Measurements from ENCODE around the gene XRCC6. TPM values are rescaled to one million over a fixed set of nuclear protein-coding genes. Genes with fewer than 3 reads are reported as not detected.

XRCC6 gene
- total and polyA plus RNA-seq, 2 experiments from 2014 or later = 250 to 423 TPM

DNA sequence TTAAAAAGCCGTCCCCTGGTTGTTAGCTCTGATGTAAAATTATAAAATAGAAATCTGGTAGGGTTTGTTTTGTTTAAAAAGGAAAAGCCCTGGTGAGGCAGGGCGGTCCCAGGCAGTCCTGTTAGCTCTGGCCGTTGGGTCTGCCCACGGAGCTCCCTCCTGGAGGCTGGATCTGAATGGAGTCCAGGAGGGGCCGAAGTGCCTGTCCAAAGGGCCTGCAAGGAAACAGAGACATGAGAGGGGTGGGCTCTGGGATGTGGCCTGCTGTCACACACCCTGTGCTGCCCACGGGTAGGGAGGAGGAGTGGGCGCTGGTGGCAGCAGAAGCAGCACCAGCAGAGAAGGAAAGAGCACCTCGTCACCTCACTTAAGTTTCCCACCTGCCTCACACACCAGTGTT, 20.1 kb upstream of the XRCC6 start:
- no peak for TF ChIP-seq CTCF (IDR thresholded peaks at IDR 0.05; ENCODE audit: low read depth, low read length)
- DNase-seq (ENCODE audit: low read depth in 1 of 2, low spot score in 1 of 2) = no peak
- H3K27ac ChIP-seq = no peak overlapping the region

DNA sequence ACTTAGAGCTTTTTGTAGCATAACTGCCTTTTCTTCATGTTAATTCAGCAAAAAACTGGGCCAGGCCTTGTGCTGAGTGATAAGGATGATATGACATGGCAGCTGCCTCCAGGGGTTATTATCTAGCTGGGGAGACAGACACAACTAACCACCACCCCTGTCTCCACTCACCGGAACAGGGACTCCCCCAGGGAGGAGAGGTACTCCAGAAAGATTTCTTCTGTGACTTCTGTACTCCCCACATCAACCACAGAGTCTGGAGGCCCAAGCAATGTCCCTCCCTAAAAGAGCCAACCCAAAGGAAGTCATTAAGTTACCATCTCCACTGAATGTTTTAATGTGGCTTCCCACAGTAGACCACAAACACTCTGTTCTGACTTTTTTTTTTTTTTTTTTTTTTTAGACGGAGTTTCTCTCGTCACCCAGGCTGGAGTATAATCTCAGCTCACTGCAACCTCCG, 17.2 kb upstream of the XRCC6 start:
- H3K27ac ChIP-seq = no peak overlapping the region
- no peak overlapping the region for H3K4me3 ChIP-seq
- peaks cover 11% of the 10 kb centered on the region for H3K36me3 ChIP-seq
- no peak for DNase-seq (ENCODE audit: low read depth in 1 of 2, low spot score in 1 of 2)
- no peaks in the 10 kb centered on the region for H3K9me3 ChIP-seq (ENCODE audit: low read depth)
- TF ChIP-seq CTCF (IDR thresholded peaks at IDR 0.05; ENCODE audit: low read depth, low read length) = no peak
- no peaks in the 10 kb centered on the region for H3K4me1 ChIP-seq (ENCODE audit: low read depth)
- H3K27me3 ChIP-seq = no peaks in the 10 kb centered on the region

More for the DNA sequence above, 20.1 kb upstream of the XRCC6 start:
- Histone ChIP-seq H3K4me1 (ENCODE audit: low read depth) (peaks cover 7% of the 10 kb centered on the region), H3K4me3 (no peak overlapping the region), H3K9me3 (ENCODE audit: low read depth) (no peaks in the 10 kb centered on the region), H3K36me3 (peaks cover 8% of the 10 kb centered on the region), H3K27me3 (no peaks in the 10 kb centered on the region)

DNA sequence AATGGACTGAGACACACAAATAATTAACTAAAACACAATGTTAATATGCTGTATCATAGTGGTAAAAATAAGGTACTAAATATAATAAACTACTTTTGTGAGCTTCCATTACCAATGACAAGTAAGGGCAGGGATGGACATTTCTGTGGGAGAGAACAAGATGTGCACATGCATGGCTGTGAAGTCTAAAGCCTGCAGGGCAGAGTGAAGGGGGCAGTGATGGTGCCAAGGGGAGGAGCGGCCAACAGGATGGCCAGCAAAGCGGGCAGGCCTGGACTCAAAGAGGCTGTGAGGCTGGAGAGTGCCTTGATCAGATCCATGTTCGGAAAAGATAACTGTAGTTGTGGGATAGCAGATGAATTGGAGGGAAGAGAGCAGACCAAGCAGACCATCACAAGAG, 12.7 kb upstream of the XRCC6 start:
- H3K27ac ChIP-seq = no peak overlapping the region
- H3K4me3 ChIP-seq = no peak overlapping the region
- peaks cover 11% of the 10 kb centered on the region for H3K36me3 ChIP-seq
- H3K27me3 ChIP-seq = no peaks in the 10 kb centered on the region
- no peaks in the 10 kb centered on the region for H3K4me1 ChIP-seq (ENCODE audit: low read depth)
- no peaks in the 10 kb centered on the region for H3K9me3 ChIP-seq (ENCODE audit: low read depth)
- TF ChIP-seq CTCF (IDR thresholded peaks at IDR 0.05; ENCODE audit: low read depth, low read length) = no peak
- no peak for DNase-seq (ENCODE audit: low read depth in 1 of 2, low spot score in 1 of 2)

GRCh38 chr22:41612603-41613306, 8.3 kb upstream of the XRCC6 start:
- no peak overlapping the region for H3K4me3 ChIP-seq
- TF ChIP-seq CTCF (IDR thresholded peaks at IDR 0.05; ENCODE audit: low read depth, low read length) = no peak
- H3K27ac ChIP-seq = no peak overlapping the region
- H3K27me3 ChIP-seq = no peaks in the 10 kb centered on the region
- H3K4me1 ChIP-seq (ENCODE audit: low read depth) = no peaks in the 10 kb centered on the region
- no peak for DNase-seq (ENCODE audit: low read depth in 1 of 2, low spot score in 1 of 2)
- H3K36me3 ChIP-seq = no peaks in the 10 kb centered on the region
- H3K9me3 ChIP-seq (ENCODE audit: low read depth) = no peaks in the 10 kb centered on the region

GRCh38 chr22:41613456-41613855, 7.6 kb upstream of the XRCC6 start:
- TF ChIP-seq CTCF (IDR thresholded peaks at IDR 0.05; ENCODE audit: low read depth, low read length) = no peak
- no peaks in the 10 kb centered on the region for H3K36me3 ChIP-seq
- H3K27ac ChIP-seq = no peak overlapping the region
- H3K4me1 ChIP-seq (ENCODE audit: low read depth) = no peaks in the 10 kb centered on the region
- no peaks in the 10 kb centered on the region for H3K27me3 ChIP-seq
- H3K4me3 ChIP-seq = no peak overlapping the region
- no peak for DNase-seq (ENCODE audit: low read depth in 1 of 2, low spot score in 1 of 2)
- H3K9me3 ChIP-seq (ENCODE audit: low read depth) = no peaks in the 10 kb centered on the region
